Stimulated activated CD4-positive, alpha-beta T cell treated with anti-CD3 and anti-CD28 coated beads, Interleukin-1b, Interleukin-23, amount 100 ng/mL, for 48 hours (primary cell): Measurements from ENCODE around the gene TIMD4.

Experiments
- DNase-seq: peaks from one replicate; pipeline ENCODE4 v3.0.0-alpha.2; 2020

The TIMD4 gene

GRCh38 chr5:156920861-156921431 is 42.1 kb downstream of the TIMD4 start:
- DNase-seq, result no peak

DNA sequence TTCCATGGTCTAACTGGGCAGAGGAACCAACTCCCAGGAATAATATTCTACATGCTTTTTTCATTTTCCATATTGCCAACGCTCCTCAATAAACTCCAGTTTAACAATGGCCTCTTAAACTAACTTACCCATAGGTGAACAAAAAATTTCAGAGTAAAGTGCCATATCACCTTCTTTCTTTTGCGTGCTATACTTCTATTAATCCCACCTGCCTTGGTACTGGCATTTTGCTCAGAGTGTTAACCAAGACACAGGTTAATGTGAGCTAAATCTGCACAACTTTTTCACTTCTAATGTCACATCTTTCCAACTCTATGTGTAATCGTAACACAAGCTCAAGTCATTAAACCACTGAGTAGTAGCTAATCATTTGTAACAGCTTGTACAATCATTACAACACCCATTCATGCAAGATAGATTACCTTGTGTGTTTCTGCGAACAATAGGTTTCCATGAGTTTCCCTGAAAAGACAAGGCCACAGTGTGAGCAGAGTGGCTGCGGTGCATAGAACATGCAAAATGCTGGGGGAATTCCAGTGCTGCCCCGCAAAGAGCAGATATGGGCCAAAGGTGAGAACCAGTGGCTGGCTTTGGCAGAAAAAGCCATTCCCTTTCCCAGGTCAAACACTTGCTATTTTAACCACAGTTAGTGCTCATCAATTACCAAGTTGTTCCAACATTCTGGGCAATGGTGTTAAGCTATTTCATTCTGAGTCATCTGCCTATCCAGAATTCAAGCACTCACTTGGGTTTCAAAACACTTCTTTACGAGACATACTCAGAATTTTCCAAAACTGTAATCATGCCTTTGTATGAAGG is 42.8 kb downstream of the TIMD4 start:
- DNase-seq, result peak; percentile 88

GRCh38 chr5:156918311-156918845 is 44.6 kb downstream of the TIMD4 start:
- DNase-seq, result no peak

DNA sequence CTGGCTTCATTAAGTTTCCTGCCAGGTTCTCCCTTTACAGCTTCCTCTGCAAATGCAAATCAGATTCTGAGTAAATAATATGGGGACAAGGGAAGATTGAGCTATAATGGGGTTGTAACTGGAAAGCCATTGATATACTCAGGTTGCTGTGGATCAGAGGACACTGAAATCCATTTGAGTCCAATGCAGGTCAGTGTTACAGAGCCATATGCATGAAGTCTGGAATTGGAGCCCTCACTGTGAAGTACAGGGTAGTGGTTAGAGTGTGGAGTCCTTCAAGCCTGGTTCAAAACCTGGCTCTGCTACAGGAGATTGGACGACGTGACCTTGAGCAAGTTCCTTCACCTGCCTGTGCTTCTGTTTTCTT is 48.7 kb downstream of the TIMD4 start:
- no peak for DNase-seq

GRCh38 chr5:156913719-156914370 is 49.2 kb downstream of the TIMD4 start:
- no peak for DNase-seq

DNA sequence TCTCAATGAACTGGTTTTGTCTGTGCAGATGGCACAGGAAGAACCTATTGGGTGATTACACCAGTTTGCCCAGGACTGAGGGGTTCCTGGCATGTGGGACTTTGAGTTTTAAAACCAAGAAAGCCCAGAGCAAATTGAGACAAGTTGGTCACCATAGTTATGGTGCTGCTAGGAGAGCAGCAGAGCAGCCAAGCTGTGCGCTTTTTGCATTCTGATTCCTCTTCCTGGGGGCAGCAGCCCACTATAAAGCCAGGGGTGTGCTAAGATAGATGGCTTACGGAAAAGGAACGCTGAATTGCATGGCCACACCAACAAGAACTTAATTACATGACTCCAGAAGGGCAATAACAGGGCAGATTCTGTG is 49.7 kb downstream of the TIMD4 start:
- no peak for DNase-seq

DNA sequence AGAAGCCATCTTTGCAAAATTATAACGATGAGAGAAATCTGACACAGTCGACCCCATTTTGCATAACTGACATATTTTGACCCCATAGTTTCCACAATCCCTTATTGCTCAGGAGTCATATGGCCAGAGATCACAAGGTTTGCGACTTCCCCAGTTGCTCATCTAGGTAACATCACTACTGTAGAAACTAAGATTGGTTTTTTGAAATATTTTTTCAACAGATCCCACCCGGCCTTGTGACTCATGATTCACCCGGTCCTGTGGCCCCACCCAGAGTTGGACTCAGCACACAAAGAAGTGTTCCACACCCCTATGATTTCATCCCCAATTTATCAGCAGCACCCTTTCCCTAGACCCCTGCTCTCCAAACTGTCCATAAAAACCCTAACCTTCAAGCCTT is 50.2 kb downstream of the TIMD4 start:
- DNase-seq, result no peak

- DNase-seq, result no peak
Observed at GRCh38 chr5:156909180-156909579, 53.8 kb downstream of the TIMD4 start.

- DNase-seq, result no peak
Observed at GRCh38 chr5:156907667-156908066, 55.4 kb downstream of the TIMD4 start.

GRCh38 chr5:156906807-156907206 is 56.2 kb downstream of the TIMD4 start:
- no peak for DNase-seq

GRCh38 chr5:156896546-156896945 is 66.5 kb downstream of the TIMD4 start:
- DNase-seq, result no peak

DNA sequence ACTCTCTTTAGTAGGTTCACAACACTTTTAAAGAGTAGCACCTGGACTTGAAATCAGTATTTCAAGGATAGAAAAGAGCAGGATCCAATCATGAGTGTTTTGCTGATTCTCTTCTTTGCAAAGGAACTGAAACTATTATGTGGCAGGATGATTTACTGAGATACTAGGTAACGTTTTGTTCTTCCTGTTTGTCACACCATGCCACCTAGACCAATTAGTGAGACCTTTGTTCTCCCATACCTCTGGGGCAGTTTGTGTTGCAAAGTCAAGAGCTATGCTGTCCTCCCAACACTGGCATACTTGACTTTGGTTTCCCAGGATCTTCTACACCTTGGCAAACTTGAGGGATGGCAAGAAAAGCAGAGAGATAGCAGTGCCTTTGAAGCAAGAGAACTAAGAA is 69.5 kb downstream of the TIMD4 start:
- DNase-seq, result no peak

- DNase-seq, result no peak
Observed at GRCh38 chr5:156892864-156893263, 70.2 kb downstream of the TIMD4 start.

DNA sequence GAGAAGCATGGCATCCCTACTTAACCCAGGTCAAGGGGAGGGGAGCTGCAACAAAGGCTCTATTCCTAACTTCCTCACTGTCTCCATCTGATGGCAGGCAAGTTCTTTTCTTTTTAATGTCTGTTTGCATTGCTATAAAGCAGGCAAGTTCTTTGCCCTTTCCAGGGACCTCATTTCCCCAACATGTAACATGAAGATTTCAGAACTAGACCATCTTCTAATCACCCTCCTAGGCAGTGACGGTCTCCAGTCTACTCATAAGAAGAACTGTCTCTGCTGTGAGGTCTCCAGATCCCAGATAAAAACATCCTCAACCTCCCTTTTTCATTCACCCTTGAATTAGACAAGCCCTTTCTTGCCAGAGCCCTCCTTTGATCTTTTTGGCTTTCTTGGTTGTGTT is 70.8 kb downstream of the TIMD4 start:
- no peak for DNase-seq

- no peak for DNase-seq
Observed at GRCh38 chr5:156888520-156888919, 74.5 kb downstream of the TIMD4 start.

DNA sequence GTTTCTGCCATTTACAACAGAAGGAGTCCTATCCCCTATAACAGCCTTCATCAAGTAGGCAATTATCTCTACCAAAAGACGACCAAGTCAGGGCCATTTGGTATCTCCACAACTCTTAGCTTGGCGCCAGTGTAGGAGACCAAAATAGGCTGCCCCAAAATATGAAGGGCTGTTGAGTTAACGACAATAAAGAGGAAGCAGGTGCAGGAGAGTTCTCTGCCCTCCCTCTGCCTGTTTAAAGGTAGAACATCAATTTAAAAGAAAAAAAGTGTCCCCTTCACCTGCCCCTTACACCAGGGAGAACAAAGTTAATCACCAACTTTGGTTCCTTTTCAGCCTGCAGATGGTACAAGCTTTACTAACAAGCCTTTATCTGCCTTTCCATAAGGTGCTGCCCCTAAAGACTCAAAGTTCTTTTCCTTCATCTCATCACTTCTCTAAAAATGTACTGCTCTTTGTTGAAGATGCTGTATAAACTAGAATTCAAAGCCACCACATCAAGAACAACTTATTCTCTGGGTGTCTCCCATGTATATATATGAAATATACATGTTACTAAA is 79.6 kb downstream of the TIMD4 start:
- no peak for DNase-seq

DNA sequence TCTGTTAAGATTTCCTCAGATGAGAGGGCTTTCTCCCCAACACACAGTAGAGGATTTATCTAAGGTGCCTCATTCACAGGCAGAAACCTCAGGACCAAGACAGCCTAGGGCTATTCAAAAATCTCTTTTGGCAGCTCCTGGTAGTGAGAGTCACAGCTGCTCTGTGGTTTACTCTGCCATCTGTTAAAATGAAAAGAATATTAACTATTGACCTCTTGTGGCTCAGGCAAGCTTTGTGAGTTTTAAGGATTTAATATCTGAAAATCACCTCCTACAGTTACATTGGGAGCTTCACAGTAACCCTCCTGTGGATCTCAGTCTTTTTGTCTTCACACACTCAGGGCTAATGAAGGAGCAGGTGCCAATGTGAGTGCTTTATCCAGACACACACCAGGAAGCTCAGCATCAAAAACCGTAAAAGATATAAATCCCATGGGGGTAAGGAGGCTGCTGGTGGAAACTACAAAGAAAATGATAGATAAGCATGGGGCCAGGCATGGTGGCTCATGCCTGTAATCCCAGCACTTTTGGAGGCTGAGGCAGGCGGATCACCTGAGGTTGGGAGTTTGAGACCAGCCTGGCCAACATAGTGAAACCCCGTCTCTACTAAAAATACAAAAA is 83.3 kb downstream of the TIMD4 start:
- DNase-seq, result no peak

DNA sequence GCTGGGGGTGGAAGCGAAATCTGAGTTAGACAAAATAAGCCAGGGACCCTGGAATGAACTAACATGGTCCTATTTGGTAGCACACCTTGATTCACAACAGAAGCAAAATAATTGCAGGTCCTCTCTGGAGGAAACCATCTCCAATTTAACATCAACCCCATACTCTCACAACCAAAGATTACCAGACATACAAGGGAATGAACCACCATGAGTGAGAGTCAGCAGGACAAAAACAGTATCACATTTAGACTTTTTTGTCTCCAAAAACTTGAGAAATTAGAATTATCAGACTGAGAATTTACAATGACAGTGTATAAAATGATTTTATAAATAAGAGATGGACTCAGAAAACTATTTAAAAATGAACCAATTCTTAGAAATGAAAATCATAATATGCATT is 91.8 kb downstream of the TIMD4 start:
- DNase-seq, result no peak

DNA sequence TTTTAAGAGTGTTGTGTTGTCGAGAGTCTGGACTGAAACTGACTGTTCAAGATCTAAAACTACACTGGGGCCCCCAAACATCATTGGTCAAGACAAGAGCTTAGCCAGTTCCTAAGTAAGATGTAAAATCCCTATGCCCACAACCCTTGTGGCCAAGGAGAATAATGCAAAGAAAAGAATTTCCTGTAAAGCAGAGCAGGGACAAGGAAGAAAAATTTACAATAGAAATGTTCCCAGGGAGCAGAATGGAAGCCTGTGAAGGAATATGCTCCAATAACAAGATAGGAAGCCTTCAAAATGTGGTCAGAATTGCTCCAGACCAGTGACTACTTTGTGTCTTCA is 92.6 kb downstream of the TIMD4 start:
- no peak for DNase-seq
